Fibroblast of mammary gland (primary cell): ENCODE data around the gene FILIP1L.

Experiments used
- DNase-seq: peaks from one replicate; pipeline ENCODE4 v3.0.0-alpha.2; 2010; ENCODE audit warnings: low read depth
- H3K4me3 ChIP-seq: 2 replicates; pipeline ENCODE4 v1.5.1; 2011; ENCODE audit warnings: low read depth, mild to moderate bottlenecking, low read length, moderate library complexity; ENCODE audit not compliant: control insufficient read depth
- TF ChIP-seq, protein P1 (sequence below): conservative IDR thresholded peaks from 2 replicates; pipeline ENCODE4 v1.5.1; 2011; ENCODE audit warnings: low read depth, low read length, inconsistent platforms; ENCODE audit not compliant: control insufficient read depth, insufficient read depth

The FILIP1L gene

DNA sequence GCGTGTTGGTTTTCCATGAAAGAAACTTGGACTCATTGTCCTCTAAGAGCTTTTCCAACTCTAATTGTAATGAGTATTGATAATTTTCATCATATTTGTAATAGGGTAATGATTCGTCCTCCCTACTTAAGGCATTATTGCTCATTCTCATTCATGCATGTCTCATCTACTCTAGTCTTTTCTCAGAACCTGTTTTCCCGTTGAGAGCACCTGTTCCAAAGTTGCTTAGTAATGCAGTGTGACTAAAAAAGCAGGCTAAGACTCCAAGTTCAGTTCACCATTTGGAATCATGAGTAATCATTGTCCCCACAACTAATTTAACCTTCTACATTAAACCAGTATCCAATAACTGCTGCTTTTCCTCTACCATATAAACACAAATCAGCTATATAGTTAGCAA lies 84.0 kb downstream of the FILIP1L start:
- TF ChIP-seq, protein P1, sequence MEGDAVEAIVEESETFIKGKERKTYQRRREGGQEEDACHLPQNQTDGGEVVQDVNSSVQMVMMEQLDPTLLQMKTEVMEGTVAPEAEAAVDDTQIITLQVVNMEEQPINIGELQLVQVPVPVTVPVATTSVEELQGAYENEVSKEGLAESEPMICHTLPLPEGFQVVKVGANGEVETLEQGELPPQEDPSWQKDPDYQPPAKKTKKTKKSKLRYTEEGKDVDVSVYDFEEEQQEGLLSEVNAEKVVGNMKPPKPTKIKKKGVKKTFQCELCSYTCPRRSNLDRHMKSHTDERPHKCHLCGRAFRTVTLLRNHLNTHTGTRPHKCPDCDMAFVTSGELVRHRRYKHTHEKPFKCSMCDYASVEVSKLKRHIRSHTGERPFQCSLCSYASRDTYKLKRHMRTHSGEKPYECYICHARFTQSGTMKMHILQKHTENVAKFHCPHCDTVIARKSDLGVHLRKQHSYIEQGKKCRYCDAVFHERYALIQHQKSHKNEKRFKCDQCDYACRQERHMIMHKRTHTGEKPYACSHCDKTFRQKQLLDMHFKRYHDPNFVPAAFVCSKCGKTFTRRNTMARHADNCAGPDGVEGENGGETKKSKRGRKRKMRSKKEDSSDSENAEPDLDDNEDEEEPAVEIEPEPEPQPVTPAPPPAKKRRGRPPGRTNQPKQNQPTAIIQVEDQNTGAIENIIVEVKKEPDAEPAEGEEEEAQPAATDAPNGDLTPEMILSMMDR = no peak
- DNase-seq = peak; percentile 47
- no peak overlapping the region for H3K4me3 ChIP-seq

- H3K4me3 ChIP-seq = no peak overlapping the region
- no peak for DNase-seq
- TF ChIP-seq, protein P1 = no peak
Measured at GRCh38 chr3:100029689-100030088, 84.6 kb downstream of the FILIP1L start.

DNA sequence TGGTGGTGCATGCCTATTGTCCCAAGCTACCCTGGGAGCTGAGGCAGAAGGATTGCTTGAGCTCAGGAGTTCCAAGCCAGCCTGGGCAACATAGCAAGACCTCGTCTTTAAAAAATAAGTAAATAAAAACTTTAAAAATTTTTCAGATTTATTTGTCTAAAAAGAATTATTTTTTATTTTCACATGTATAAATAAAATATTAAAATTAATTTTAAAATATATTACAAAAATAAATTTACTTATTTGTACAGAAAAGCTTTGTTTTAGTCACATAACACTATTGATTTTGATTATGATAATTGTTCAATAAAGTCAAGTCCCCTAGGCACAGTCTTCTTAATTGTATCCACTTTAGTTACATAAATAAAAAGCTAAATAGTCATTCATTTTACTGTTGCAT lies 85.2 kb downstream of the FILIP1L start:
- H3K4me3 ChIP-seq = no peak overlapping the region
- TF ChIP-seq, protein P1 = no peak
- no peak for DNase-seq

DNA sequence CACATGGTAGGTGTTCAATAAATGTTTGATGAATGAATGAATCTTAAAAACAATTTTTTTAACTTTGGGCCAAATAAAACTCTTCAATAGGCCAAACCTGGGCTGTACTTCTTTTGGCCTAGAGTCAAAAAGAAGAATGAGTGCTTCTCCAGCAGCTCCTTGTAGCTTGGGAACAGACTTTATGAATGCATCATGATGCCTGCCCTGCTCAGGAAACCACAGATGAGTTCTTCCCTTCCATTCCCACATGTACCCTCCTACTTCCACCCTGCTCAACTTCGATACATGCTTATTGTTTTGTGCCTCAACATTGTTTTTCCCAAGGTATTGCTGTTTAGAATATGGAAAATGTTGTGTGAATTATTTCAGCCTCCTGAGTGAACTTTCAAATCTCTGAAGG lies 87.0 kb downstream of the FILIP1L start:
- no peak for DNase-seq
- TF ChIP-seq, protein P1 = no peak
- no peak overlapping the region for H3K4me3 ChIP-seq

- no peak overlapping the region for H3K4me3 ChIP-seq
- TF ChIP-seq, protein P1 = no peak
- DNase-seq = no peak
Measured at GRCh38 chr3:100024520-100025303, 89.6 kb downstream of the FILIP1L start.

- TF ChIP-seq, protein P1 = no peak
- no peak for DNase-seq
- H3K4me3 ChIP-seq = no peak overlapping the region
Measured at GRCh38 chr3:100023595-100023994, 90.7 kb downstream of the FILIP1L start.

GRCh38 chr3:100023150-100023549 lies 91.2 kb downstream of the FILIP1L start:
- no peak for DNase-seq
- H3K4me3 ChIP-seq = no peak overlapping the region
- TF ChIP-seq, protein P1 = no peak
